NCI-H1417 treated with DMSO at 0.1 percent for 48 hours (cell line): ENCODE results near the gene CHMP6.

Source experiments
- DNase-seq: peaks from one replicate; lab custom pipeline; 2025; lab: John Stamatoyannopoulos, UW

CHMP6 gene

DNA sequence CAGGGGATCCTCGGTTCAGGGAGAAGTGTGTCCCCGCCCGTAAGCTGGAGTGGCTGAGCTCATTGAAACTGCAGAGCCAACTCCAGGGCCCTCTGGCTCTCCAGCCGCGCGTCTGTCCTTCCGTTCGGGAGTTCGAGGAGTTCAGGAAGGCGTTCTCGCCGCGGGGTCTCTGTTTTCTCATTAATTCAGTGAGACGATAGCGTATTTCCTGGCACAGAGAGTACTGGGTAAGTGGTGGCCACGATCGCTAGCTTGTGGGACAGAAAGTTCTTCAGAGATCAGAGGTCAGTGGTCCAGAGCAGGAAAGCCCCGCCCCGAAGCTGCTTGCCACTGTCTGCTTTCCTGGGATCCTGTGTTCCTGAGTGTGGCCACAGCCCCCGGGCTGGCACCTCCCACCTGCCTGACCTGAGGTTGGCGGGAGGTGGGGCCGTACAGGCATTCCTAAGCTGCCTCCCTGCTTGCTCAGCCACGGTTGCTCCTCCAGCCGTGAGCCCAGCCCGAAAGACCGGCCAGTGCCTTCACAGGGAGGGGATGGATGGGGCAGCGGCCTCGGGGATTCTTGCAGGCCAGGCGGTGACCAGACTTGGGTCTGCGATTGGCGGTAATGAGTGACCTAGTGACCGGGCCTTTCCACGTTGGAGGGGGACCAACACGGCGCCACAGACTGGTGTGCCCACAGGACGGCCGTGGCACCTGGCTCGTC is 52.2 kb downstream of the CHMP6 start:
- DNase-seq, result no peak

DNA sequence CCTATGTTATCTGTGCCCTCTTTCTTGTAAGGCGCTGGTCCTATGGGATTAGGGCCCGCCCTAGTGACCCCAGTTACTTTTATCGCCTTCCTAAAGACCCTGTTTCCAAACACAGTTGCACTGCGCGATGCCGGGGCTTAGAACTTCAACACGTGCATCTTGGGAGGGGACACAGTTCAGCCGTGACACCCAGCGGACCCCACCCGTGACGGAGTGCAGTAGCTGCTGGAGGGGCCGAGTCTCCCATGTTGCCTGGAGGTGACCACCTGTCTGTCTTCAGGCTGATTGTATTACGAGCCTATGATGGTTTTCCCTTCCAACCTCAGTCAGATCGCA is 52.8 kb downstream of the CHMP6 start:
- no peak for DNase-seq

DNA sequence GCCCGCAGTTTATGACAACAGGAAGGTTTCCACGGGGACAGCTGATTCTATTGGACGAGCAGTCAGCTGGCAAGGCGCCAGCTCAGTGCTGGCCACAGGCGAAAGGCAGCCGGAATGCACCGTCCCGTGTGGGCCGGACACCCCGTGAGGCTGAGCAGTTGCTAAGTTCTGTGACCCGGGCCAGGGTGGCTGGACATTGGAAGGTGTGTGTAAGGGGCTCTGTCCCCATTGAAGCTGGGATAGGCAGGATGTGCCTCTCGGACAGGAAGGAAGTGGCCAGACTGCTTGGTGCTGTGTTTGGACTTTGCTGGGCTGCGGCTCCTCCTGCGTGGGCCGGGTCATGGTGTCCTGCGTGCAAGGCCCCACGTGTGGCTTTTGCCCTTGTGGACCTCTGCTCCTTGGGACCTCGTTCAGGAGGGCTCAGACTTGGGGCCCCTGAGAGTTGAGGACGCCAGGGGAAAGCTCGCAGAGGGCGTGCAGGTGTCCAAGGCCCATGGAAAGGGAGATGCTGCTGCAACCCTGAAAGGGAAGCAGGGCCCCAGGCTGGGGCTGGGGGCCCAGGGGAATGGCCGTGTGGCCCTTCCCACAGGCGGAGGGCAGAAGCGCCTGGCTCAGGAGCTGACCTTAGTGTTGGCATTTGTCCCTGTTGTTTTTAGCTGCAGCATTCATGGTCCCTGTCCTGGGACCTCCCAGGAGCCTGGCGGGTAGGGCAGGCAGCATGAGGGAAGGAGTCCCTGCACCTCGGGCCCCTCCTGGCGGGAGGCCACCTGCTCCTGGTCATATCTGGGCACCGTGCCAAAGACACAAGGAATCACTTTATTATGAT is 53.3 kb downstream of the CHMP6 start:
- DNase-seq, result no peak

DNA sequence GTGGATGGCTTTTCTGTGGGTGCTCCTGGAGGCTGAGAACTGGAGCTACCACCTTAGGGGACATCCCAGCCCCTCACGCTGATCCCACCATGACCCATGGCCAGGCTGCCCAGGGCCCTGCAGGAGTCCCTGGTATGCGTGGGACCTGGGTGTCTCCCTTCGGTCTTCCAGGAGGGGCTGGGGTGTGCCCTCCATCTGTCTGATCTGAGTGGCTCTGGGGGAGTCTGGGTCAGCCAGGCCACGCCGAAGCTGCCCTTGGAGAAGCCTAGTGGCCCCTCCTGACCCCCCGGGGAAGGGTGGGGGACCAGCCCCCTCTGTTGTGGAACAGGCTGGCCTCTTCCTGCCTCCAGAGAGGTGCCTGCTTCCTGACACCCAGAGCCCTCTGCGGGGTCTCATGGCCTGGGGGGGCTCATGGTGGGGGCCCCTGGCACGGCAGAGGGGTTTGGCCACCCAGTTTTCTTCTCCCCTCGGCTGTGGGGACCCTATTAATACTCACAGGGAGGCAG is 54.0 kb downstream of the CHMP6 start:
- no peak for DNase-seq

GRCh38 chr17:81046132-81046769 is 54.6 kb downstream of the CHMP6 start:
- DNase-seq, result no peak

GRCh38 chr17:81046770-81047359 is 55.2 kb downstream of the CHMP6 start:
- DNase-seq, result no peak

DNA sequence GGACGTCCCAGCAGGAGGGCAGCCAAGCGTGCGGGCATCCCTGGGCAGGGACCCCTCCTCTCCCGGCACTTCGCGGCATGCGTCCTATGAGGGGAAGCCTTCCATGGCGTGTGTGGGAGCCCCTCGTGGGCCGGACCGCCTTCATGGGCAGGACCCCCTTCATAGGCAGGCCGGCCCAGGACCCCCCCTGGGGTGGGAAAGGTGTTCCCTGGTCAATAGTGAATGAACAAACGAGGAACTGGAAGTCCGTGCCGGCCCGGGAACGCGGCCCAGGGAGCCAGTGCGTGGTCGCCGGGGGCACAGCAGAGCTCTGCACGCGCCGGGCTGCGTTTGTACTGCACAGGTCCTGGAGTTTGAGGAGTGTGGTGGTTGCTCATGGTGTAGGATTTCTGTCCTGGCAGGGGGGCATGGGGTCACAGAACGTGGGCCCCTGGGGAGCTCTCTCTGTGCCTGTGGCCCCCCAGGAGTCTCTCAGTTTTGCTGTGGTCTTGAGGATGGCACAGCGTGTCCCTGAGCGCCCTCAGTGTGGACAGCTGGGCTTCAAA is 57.3 kb downstream of the CHMP6 start:
- no peak for DNase-seq

GRCh38 chr17:81049372-81049911 is 57.8 kb downstream of the CHMP6 start:
- no peak for DNase-seq
